WTC11 (cell line): Measurements from ENCODE around the gene ARHGAP42. TPM values are rescaled to one million over a fixed set of nuclear protein-coding genes. Genes with fewer than 3 reads are reported as not detected.

ENCODE experiments used
- ATAC-seq: fragments of 200-7000 bp; cut with Tn5 transposase; 2 replicates; pipeline ENCODE4 v1.10.0; 2021; ENCODE audit warnings: mild to moderate bottlenecking, moderate library complexity
- CTCF ChIA-PET: fragments of 300-600 bp; sonication (Branson Sonifier 250); formaldehyde crosslinking; loops from one replicate; lab custom pipeline; 2021; ENCODE audit warnings: antibody characterized with exemption; lab: Charles Lee
- POLR2A ChIA-PET: fragments of 350-600 bp; sonication (Branson Sonifier 250); formaldehyde crosslinking; loops from one replicate; lab custom pipeline; 2021; ENCODE audit warnings: antibody characterized with exemption; lab: Charles Lee
- DNase-seq: peaks from one replicate; pipeline ENCODE4 v3.0.0; 2021; ENCODE audit warnings: low spot score
- H3K27ac Mint-ChIP-seq: 2 replicates; pipeline ENCODE4 v1.8.0; 2021; ENCODE audit warnings: mixed read lengths
- H3K27me3 Mint-ChIP-seq: 2 replicates; pipeline ENCODE4 v1.8.0; 2021; ENCODE audit warnings: low read depth, mild to moderate bottlenecking, moderate library complexity, mixed read lengths
- H3K36me3 Mint-ChIP-seq: 2 replicates; pipeline ENCODE4 v1.8.0; 2021; ENCODE audit warnings: mixed read lengths
- H3K4me1 Mint-ChIP-seq: 2 replicates; pipeline ENCODE4 v1.8.0; 2022; ENCODE audit warnings: mixed read lengths
- H3K4me3 Mint-ChIP-seq: 2 replicates; pipeline ENCODE4 v1.8.0; 2021; ENCODE audit warnings: mild to moderate bottlenecking, moderate library complexity, mixed read lengths
- H3K9me3 Mint-ChIP-seq: 2 replicates; pipeline ENCODE4 v1.8.0; 2021; ENCODE audit warnings: mixed read lengths
- EMX1 ChIP-seq: fragments of 250-450 bp; sonication (Bioruptor Pico); IDR thresholded peaks from 2 replicates; pipeline ENCODE4 v1.8.0; 2021; ENCODE audit warnings: mild to moderate bottlenecking
- FOXJ3 ChIP-seq: sonication (generic); formaldehyde crosslinking; IDR thresholded peaks from 2 replicates; pipeline ENCODE4 v1.9.0; 2021; ENCODE audit warnings: missing genetic modification reagents, mild to moderate bottlenecking, borderline replicate concordance
- JUN ChIP-seq: sonication (generic); formaldehyde crosslinking; IDR thresholded peaks from 2 replicates; pipeline ENCODE4 v1.8.0; 2023; ENCODE audit warnings: mild to moderate bottlenecking, missing genetic modification reagents
- MXD4 ChIP-seq: fragments of 250-450 bp; sonication (Bioruptor Pico); IDR thresholded peaks from 2 replicates; pipeline ENCODE4 v1.8.0; 2021; ENCODE audit warnings: mild to moderate bottlenecking, moderate library complexity, borderline replicate concordance
- NR3C1 ChIP-seq: sonication (generic); formaldehyde crosslinking; conservative IDR thresholded peaks from 2 replicates; pipeline ENCODE4 v1.8.1; 2023; ENCODE audit warnings: low read depth, mild to moderate bottlenecking, missing genetic modification reagents
- ZNF317 ChIP-seq: sonication (generic); formaldehyde crosslinking; IDR thresholded peaks from 2 replicates; pipeline ENCODE4 v1.8.1; 2023; ENCODE audit warnings: low read depth, mild to moderate bottlenecking, moderate library complexity, missing genetic modification reagents, borderline replicate concordance
- total RNA-seq: library from RNA; stranded (reverse); gene quantifications from 3 replicates; pipeline ENCODE4 v1.2.3, GENCODE V29; 2021
- TF ChIP-seq, protein P1 (sequence below): fragments of 250-450 bp; sonication (Bioruptor Pico); IDR thresholded peaks from 2 replicates; pipeline ENCODE4 v1.9.0; 2021; ENCODE audit warnings: mild to moderate bottlenecking
- TF ChIP-seq, protein P2 (sequence below): sonication (generic); formaldehyde crosslinking; IDR thresholded peaks from 2 replicates; pipeline ENCODE4 v1.8.0; 2022; ENCODE audit warnings: missing genetic modification reagents
- TF ChIP-seq, protein P3 (sequence below): sonication (generic); formaldehyde crosslinking; IDR thresholded peaks from 2 replicates; pipeline ENCODE4 v1.8.1; 2023; ENCODE audit warnings: mild to moderate bottlenecking, missing genetic modification reagents, borderline replicate concordance
- TF ChIP-seq, protein P4 (sequence below): sonication (generic); formaldehyde crosslinking; IDR thresholded peaks from 2 replicates; pipeline ENCODE4 v1.8.1; 2023; ENCODE audit warnings: mild to moderate bottlenecking, missing genetic modification reagents
- TF ChIP-seq, protein P5 (sequence below): fragments of 250-450 bp; sonication (Bioruptor Pico); IDR thresholded peaks from 2 replicates; pipeline ENCODE4 v1.8.0; 2021; ENCODE audit warnings: mild to moderate bottlenecking
- TF ChIP-seq, protein P6 (sequence below): fragments of 250-450 bp; sonication (Bioruptor Pico); IDR thresholded peaks from 2 replicates; pipeline ENCODE4 v1.9.0; 2021; ENCODE audit warnings: moderate library complexity, mild to moderate bottlenecking, inconsistent platforms, borderline replicate concordance
- TF ChIP-seq, protein P7 (sequence below): fragments of 250-450 bp; sonication (Bioruptor Pico); IDR thresholded peaks from 2 replicates; pipeline ENCODE4 v2.1.2; 2022; ENCODE audit warnings: mild to moderate bottlenecking, moderate library complexity

ARHGAP42 gene
- total RNA-seq, 1 experiment from 2014 or later: 32.5 TPM

DNA sequence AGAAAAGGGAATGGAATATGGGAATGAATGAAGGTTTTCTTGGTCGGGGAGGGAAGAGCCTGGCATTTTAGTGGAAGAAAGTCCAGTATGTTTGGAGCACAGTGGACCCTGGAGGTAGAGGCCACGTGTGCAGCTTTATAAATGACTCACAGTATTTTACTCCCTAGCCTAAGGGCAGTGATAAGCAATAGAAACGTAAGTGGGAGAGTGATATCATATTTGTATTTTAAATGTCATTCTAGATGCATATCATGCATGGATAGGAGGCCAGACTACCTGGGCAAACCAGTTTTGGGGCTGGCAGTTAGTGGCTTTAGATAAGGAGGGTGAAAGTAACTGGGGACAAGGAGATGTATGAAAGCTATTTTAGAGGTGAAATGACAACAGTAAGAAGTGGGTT, 174.1 kb downstream of the ARHGAP42 start (continued):
- TF ChIP-seq, protein P1, sequence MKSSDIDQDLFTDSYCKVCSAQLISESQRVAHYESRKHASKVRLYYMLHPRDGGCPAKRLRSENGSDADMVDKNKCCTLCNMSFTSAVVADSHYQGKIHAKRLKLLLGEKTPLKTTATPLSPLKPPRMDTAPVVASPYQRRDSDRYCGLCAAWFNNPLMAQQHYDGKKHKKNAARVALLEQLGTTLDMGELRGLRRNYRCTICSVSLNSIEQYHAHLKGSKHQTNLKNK (CRISPR knock-in tag): no peak
- no peak for TF ChIP-seq FOXJ3 (CRISPR knock-in tag)
- TF ChIP-seq, protein P2, sequence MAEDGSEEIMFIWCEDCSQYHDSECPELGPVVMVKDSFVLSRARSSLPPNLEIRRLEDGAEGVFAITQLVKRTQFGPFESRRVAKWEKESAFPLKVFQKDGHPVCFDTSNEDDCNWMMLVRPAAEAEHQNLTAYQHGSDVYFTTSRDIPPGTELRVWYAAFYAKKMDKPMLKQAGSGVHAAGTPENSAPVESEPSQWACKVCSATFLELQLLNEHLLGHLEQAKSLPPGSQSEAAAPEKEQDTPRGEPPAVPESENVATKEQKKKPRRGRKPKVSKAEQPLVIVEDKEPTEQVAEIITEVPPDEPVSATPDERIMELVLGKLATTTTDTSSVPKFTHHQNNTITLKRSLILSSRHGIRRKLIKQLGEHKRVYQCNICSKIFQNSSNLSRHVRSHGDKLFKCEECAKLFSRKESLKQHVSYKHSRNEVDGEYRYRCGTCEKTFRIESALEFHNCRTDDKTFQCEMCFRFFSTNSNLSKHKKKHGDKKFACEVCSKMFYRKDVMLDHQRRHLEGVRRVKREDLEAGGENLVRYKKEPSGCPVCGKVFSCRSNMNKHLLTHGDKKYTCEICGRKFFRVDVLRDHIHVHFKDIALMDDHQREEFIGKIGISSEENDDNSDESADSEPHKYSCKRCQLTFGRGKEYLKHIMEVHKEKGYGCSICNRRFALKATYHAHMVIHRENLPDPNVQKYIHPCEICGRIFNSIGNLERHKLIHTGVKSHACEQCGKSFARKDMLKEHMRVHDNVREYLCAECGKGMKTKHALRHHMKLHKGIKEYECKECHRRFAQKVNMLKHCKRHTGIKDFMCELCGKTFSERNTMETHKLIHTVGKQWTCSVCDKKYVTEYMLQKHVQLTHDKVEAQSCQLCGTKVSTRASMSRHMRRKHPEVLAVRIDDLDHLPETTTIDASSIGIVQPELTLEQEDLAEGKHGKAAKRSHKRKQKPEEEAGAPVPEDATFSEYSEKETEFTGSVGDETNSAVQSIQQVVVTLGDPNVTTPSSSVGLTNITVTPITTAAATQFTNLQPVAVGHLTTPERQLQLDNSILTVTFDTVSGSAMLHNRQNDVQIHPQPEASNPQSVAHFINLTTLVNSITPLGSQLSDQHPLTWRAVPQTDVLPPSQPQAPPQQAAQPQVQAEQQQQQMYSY (CRISPR knock-in tag): no peak
- TF ChIP-seq JUN (CRISPR knock-in tag): no peak
- TF ChIP-seq, protein P3, sequence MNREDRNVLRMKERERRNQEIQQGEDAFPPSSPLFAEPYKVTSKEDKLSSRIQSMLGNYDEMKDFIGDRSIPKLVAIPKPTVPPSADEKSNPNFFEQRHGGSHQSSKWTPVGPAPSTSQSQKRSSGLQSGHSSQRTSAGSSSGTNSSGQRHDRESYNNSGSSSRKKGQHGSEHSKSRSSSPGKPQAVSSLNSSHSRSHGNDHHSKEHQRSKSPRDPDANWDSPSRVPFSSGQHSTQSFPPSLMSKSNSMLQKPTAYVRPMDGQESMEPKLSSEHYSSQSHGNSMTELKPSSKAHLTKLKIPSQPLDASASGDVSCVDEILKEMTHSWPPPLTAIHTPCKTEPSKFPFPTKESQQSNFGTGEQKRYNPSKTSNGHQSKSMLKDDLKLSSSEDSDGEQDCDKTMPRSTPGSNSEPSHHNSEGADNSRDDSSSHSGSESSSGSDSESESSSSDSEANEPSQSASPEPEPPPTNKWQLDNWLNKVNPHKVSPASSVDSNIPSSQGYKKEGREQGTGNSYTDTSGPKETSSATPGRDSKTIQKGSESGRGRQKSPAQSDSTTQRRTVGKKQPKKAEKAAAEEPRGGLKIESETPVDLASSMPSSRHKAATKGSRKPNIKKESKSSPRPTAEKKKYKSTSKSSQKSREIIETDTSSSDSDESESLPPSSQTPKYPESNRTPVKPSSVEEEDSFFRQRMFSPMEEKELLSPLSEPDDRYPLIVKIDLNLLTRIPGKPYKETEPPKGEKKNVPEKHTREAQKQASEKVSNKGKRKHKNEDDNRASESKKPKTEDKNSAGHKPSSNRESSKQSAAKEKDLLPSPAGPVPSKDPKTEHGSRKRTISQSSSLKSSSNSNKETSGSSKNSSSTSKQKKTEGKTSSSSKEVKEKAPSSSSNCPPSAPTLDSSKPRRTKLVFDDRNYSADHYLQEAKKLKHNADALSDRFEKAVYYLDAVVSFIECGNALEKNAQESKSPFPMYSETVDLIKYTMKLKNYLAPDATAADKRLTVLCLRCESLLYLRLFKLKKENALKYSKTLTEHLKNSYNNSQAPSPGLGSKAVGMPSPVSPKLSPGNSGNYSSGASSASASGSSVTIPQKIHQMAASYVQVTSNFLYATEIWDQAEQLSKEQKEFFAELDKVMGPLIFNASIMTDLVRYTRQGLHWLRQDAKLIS: no peak

DNA sequence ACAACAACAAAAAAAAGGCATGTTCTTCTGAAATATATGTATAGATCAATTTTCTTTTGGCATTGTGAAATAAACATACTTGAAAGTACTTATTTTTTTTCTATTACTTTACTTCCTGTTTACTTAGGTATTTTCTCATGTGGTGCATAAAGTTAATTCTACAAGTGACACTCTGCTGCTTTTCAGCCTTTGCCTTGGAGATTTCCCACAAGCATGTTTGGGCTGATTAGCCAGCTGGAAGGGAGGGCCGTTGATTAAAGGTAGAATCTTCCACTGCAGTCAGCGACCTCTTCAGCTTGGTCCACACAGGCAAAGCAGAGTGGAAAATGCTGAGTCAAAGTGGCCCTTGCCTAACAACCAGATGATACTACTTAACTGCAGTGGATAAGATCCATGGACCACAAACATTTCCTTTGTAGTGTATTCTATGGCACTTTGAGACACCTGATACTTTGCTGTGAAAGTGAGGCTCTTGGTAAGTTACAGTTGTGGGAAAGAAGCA, 176.0 kb downstream of the ARHGAP42 start:
- H3K4me3 Mint-ChIP-seq: no peak overlapping the region
- peak overlapping the region; percentile 44 for H3K27ac Mint-ChIP-seq
- H3K4me1 Mint-ChIP-seq: peaks cover 50% of the 10 kb centered on the region
- CTCF ChIA-PET: no interaction called here
- DNase-seq: no peak
- ATAC-seq: no peak; the same call in 1 of the 2 replicates
- no peaks in the 10 kb centered on the region; the same call in 1 of the 2 replicates for H3K36me3 Mint-ChIP-seq
- H3K9me3 Mint-ChIP-seq: no peaks in the 10 kb centered on the region
- TF ChIP-seq, protein P4, sequence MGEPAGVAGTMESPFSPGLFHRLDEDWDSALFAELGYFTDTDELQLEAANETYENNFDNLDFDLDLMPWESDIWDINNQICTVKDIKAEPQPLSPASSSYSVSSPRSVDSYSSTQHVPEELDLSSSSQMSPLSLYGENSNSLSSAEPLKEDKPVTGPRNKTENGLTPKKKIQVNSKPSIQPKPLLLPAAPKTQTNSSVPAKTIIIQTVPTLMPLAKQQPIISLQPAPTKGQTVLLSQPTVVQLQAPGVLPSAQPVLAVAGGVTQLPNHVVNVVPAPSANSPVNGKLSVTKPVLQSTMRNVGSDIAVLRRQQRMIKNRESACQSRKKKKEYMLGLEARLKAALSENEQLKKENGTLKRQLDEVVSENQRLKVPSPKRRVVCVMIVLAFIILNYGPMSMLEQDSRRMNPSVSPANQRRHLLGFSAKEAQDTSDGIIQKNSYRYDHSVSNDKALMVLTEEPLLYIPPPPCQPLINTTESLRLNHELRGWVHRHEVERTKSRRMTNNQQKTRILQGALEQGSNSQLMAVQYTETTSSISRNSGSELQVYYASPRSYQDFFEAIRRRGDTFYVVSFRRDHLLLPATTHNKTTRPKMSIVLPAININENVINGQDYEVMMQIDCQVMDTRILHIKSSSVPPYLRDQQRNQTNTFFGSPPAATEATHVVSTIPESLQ (CRISPR knock-in tag): no peak
- TF ChIP-seq, protein P1 (CRISPR knock-in tag): no peak
- POLR2A ChIA-PET: no interaction called here
- no peaks in the 10 kb centered on the region for H3K27me3 Mint-ChIP-seq

DNA sequence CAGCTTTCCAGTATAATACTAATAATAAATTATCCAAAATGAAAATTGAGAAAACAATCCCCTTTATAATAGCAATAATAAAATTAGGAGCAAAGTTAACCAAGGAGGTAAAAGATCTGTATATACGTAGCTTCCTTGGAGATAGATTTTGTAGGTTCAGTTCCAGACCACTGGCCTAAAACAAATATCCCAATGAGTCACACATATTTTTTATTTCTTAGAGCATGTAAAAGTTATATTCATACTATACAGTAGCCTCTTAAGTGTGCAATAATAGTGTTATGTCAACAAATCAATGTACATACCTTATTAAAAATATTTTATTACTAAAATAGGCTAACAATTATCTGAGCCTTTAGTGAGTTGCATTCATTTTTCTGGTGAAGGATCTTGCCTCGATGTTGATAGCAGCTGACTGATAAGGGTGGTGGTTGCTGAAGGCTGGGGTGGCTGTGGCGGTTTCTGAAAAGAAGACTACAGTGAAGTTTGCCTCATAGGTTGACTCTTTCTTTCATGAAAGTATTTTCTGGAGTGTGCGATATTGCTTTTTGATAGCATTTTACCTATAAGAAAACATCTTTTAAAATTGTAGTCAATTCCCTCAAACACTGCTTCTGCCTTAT, 178.5 kb downstream of the ARHGAP42 start:
- no peak overlapping the region for H3K27ac Mint-ChIP-seq
- H3K9me3 Mint-ChIP-seq: no peaks in the 10 kb centered on the region
- no peak overlapping the region for H3K4me3 Mint-ChIP-seq
- DNase-seq (no peak), ATAC-seq (no peak)
- ChIA-PET CTCF (no interaction called here), POLR2A (interaction anchor here (0.9 kb wide), 1 partner anchor 9 kb away, joined by 6 read pairs; no protein-coding TSS in a partner anchor)
- H3K27me3 Mint-ChIP-seq: no peaks in the 10 kb centered on the region
- TF ChIP-seq, protein P5, sequence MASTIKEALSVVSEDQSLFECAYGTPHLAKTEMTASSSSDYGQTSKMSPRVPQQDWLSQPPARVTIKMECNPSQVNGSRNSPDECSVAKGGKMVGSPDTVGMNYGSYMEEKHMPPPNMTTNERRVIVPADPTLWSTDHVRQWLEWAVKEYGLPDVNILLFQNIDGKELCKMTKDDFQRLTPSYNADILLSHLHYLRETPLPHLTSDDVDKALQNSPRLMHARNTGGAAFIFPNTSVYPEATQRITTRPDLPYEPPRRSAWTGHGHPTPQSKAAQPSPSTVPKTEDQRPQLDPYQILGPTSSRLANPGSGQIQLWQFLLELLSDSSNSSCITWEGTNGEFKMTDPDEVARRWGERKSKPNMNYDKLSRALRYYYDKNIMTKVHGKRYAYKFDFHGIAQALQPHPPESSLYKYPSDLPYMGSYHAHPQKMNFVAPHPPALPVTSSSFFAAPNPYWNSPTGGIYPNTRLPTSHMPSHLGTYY: no peak
- no peak for TF ChIP-seq EMX1 (CRISPR knock-in tag)
- no peak for TF ChIP-seq NR3C1 (CRISPR knock-in tag)
- TF ChIP-seq ZNF317: no peak
- no peak for TF ChIP-seq MXD4
- TF ChIP-seq, protein P6, sequence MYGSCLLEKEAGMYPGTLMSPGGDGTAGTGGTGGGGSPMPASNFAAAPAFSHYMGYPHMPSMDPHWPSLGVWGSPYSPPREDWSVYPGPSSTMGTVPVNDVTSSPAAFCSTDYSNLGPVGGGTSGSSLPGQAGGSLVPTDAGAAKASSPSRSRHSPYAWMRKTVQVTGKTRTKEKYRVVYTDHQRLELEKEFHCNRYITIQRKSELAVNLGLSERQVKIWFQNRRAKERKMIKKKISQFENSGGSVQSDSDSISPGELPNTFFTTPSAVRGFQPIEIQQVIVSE (CRISPR knock-in tag): no peak
- TF ChIP-seq, protein P7, sequence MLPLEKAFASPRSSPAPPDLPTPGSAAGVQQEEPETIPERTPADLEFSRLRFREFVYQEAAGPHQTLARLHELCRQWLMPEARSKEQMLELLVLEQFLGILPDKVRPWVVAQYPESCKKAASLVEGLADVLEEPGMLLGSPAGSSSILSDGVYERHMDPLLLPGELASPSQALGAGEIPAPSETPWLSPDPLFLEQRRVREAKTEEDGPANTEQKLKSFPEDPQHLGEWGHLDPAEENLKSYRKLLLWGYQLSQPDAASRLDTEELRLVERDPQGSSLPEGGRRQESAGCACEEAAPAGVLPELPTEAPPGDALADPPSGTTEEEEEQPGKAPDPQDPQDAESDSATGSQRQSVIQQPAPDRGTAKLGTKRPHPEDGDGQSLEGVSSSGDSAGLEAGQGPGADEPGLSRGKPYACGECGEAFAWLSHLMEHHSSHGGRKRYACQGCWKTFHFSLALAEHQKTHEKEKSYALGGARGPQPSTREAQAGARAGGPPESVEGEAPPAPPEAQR (CRISPR knock-in tag): no peak
- H3K36me3 Mint-ChIP-seq: no peaks in the 10 kb centered on the region; the same call in 1 of the 2 replicates
- H3K4me1 Mint-ChIP-seq: peaks cover 46% of the 10 kb centered on the region
